Testis (tissue), 2 donors: Measurements from ENCODE around the gene AQP5.

Experiments used
- POLR2A ChIP-seq: fragments of 450-650 bp; IDR thresholded peaks from one replicate; pipeline ENCODE4 v1.6.1; 2017; ENCODE audit warnings: antibody characterized with exemption, mild to moderate bottlenecking, moderate library complexity
- TF ChIP-seq, protein P1 (sequence below), 3 experiments: fragments of 450-650 bp in 2 of 3; fragments of 200-600 bp in 1 of 3; sonication (generic) in 1 of 3; IDR thresholded peaks; one replicate each; pipeline ENCODE4 v1.5.1; 2016 to 2019; ENCODE audit warnings: antibody characterized with exemption in 3 of 3, mild to moderate bottlenecking in 2 of 3, moderate library complexity in 1 of 3

- TF ChIP-seq, protein P1, sequence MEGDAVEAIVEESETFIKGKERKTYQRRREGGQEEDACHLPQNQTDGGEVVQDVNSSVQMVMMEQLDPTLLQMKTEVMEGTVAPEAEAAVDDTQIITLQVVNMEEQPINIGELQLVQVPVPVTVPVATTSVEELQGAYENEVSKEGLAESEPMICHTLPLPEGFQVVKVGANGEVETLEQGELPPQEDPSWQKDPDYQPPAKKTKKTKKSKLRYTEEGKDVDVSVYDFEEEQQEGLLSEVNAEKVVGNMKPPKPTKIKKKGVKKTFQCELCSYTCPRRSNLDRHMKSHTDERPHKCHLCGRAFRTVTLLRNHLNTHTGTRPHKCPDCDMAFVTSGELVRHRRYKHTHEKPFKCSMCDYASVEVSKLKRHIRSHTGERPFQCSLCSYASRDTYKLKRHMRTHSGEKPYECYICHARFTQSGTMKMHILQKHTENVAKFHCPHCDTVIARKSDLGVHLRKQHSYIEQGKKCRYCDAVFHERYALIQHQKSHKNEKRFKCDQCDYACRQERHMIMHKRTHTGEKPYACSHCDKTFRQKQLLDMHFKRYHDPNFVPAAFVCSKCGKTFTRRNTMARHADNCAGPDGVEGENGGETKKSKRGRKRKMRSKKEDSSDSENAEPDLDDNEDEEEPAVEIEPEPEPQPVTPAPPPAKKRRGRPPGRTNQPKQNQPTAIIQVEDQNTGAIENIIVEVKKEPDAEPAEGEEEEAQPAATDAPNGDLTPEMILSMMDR (IDR thresholded peaks at IDR 0.05) = no peak
- no peak for TF ChIP-seq POLR2A
These were observed 37.7 kb upstream of the AQP5 start for GRCh38 chr12:49923880-49924556.
